ENCODE data around the gene PIGK.

- TF ChIP-seq CTCF (IDR thresholded peaks at IDR 0.05): no peak
- TF ChIP-seq POLR2A (IDR thresholded peaks at IDR 0.05): no peak
Observed at GRCh38 chr1:77104672-77105071, 114.6 kb downstream of the PIGK start.

Data from heart left ventricle (tissue), 13 donors.